HepG2 (cell line): ENCODE data around the gene ABTB2. TPM values are rescaled to one million over a fixed set of nuclear protein-coding genes. Genes with fewer than 3 reads are reported as not detected.

Experiments used
- ATF2 ChIP-seq: sonication (generic); formaldehyde crosslinking; IDR thresholded peaks from 2 replicates; pipeline ENCODE4 v1.4.0; 2020; ENCODE audit warnings: missing genetic modification reagents
- CHCHD3 ChIP-seq: sonication (generic); formaldehyde crosslinking; IDR thresholded peaks from 2 replicates; pipeline ENCODE4 v1.8.0; 2022; ENCODE audit warnings: mild to moderate bottlenecking, missing genetic modification reagents, moderate library complexity
- FOXA3 ChIP-seq: IDR thresholded peaks from 2 replicates; pipeline ENCODE4 v1.6.1; 2016; ENCODE audit warnings: missing genetic modification reagents, missing compliant biosample characterization
- HOMEZ ChIP-seq: IDR thresholded peaks from 2 replicates; pipeline ENCODE4 v1.6.1; 2016; ENCODE audit warnings: low read depth
- MAFK ChIP-seq, 2 experiments: IDR thresholded peaks in 1 of 2; conservative IDR thresholded peaks in 1 of 2; 2 replicates each; pipeline ENCODE4 v1.6.1; 2011; ENCODE audit warnings: improper control_type of control experiment in 2 of 2, low read length in 2 of 2
- MTF2 ChIP-seq: sonication (generic); formaldehyde crosslinking; IDR thresholded peaks from 2 replicates; pipeline ENCODE4 v1.5.0; 2020; ENCODE audit warnings: missing genetic modification reagents, borderline replicate concordance
- NCOR1 ChIP-seq: fragments of 200-600 bp; sonication (generic); IDR thresholded peaks from 2 replicates; pipeline ENCODE4 v1.7.0; 2017; ENCODE audit warnings: antibody characterized with exemption, low read length, borderline replicate concordance
- YY1 ChIP-seq: IDR thresholded peaks from 2 replicates; pipeline ENCODE4 v1.6.1; 2011; ENCODE audit warnings: low read length, low read depth, moderate library complexity, mild to moderate bottlenecking; ENCODE audit not compliant: insufficient read depth, insufficient replicate concordance
- ZC3H4 ChIP-seq: sonication (generic); formaldehyde crosslinking; IDR thresholded peaks from 2 replicates; pipeline ENCODE4 v1.4.0; 2020; ENCODE audit warnings: missing genetic modification reagents, borderline replicate concordance
- ZKSCAN1 ChIP-seq: fragments of 150-350 bp; IDR thresholded peaks from 2 replicates; pipeline ENCODE4 v1.6.1; 2014; ENCODE audit warnings: low read length
- ZNF256 ChIP-seq: sonication (generic); formaldehyde crosslinking; conservative IDR thresholded peaks from 2 replicates; pipeline ENCODE4 v1.4.0; 2020; ENCODE audit warnings: missing genetic modification reagents
- ZNF607 ChIP-seq: sonication (generic); formaldehyde crosslinking; IDR thresholded peaks from 2 replicates; pipeline ENCODE4 v1.5.1; 2020; ENCODE audit warnings: missing genetic modification reagents, mild to moderate bottlenecking, borderline replicate concordance
- ZNF883 ChIP-seq: sonication (generic); formaldehyde crosslinking; IDR thresholded peaks from 2 replicates; pipeline ENCODE4 v1.5.1; 2020; ENCODE audit warnings: mild to moderate bottlenecking, missing genetic modification reagents; ENCODE audit errors: not compliant biosample characterization
- polyA plus RNA-seq, 8 experiments: library from polyadenylated mRNA; depleted of rRNA in 3 of 8; stranded (reverse) in 7 of 8; unstranded in 1 of 8; fragments of >200 nt; fragmentation: Illumina TruSeq in 4 of 8; extraction: Trizol in 4 of 8; gene quantifications; 2 replicates each; pipeline versions ENCODE4 v1.2.1 to v1.2.3, GENCODE V29; 2011 to 2016; ENCODE audit warnings: low read depth in 4 of 8, missing spikeins in 1 of 8, mixed read lengths in 1 of 8; ENCODE audit not compliant: insufficient read depth in 1 of 8
- total RNA-seq, 5 experiments: library from RNA; depleted of rRNA; stranded (reverse); fragments of >200 nt; fragmentation: Illumina TruSeq; extraction: Trizol; gene quantifications; 2 replicates each; pipeline ENCODE4 v1.2.3, GENCODE V29; 2016; ENCODE audit warnings: low read depth in 1 of 5
- TF ChIP-seq, protein P1 (sequence below): IDR thresholded peaks from 2 replicates; pipeline ENCODE4 v1.6.1; 2016; ENCODE audit warnings: missing biosample characterization, missing genetic modification reagents, low read depth
- TF ChIP-seq, protein P2 (sequence below): sonication (generic); formaldehyde crosslinking; IDR thresholded peaks from 2 replicates; pipeline ENCODE4 v1.8.0; 2022; ENCODE audit warnings: mild to moderate bottlenecking, missing genetic modification reagents, moderate library complexity
- TF ChIP-seq, protein P3 (sequence below): sonication (generic); formaldehyde crosslinking; IDR thresholded peaks from 2 replicates; pipeline ENCODE4 v1.4.0; 2020; ENCODE audit warnings: missing genetic modification reagents, borderline replicate concordance

ABTB2 gene
- total and polyA plus RNA-seq, 2 of the 13 experiments (the other 11 are each of a cell fraction or from before 2014, with no cell fraction given), result 5.1 to 15.4 TPM

DNA sequence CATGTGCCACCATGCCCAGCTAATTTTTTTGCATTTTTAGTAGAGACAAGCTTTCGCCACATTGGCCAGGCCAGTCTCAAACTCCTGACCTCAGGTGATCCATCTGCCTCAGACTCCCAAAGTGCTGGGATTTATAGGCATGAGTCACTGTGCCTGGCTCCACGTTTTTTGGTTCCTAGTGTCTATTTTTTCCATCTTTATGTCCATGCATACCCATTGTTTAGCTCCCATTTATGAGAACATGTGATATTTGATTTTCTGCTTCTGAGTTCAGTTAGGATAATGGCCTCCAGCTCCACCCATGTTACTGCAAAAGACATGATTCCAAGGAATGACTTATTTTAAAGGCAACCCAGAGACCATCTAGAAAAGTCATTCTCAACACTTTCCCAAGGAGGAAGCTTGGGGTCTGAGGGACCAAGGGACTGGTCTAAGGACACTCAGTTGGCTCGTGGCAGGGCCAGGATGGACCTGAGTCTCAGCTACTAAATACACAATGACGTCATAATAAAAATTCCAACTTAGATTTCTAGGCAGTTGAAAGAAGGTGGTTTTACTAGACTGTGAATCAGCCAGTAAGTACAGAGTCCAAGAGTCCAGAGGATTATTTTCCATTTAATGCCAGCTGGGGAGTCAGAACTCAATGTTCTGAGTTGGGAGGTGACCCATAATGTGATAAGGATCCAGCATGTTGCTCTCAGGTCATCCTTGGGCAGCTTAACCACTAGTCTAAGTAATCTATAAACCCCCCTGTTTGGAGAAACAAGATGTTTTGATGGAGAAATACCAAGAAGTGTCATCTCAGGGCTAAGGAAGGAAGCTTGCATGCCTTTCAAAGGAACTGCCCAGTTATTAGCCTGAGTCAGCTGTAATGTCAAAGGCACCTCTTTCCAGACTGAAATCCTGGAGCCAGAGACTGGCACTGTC, 39.4 kb downstream of the ABTB2 start (continued):
- TF ChIP-seq, protein P1, sequence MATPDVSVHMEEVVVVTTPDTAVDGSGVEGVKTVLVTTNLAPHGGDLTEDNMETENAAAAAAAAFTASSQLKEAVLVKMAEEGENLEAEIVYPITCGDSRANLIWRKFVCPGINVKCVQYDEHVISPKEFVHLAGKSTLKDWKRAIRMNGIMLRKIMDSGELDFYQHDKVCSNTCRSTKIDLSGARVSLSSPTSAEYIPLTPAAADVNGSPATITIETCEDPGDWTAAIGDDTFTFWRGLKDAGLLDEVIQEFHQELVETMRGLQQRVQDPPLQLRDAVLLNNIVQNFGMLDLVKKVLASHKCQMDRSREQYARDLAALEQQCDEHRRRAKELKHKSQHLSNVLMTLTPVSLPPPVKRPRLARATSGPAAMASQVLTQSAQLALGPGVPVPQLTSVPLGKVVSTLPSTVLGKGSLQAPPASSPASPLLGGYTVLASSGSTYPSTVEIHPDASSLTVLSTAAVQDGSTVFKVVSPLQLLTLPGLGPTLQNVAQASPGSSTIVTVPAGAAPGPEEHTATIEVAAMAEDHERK, result no peak
- TF ChIP-seq, protein P2, sequence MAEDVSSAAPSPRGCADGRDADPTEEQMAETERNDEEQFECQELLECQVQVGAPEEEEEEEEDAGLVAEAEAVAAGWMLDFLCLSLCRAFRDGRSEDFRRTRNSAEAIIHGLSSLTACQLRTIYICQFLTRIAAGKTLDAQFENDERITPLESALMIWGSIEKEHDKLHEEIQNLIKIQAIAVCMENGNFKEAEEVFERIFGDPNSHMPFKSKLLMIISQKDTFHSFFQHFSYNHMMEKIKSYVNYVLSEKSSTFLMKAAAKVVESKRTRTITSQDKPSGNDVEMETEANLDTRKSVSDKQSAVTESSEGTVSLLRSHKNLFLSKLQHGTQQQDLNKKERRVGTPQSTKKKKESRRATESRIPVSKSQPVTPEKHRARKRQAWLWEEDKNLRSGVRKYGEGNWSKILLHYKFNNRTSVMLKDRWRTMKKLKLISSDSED (CRISPR knock-in tag), result no peak
- TF ChIP-seq NCOR1 (peak; percentile 42; the same call in 1 of the 2 replicates), ZNF607 (CRISPR knock-in tag) (no peak), ZNF256 (CRISPR knock-in tag) (no peak), MAFK (conservative IDR thresholded peaks at IDR 0.05 in 1 of 2, IDR thresholded peaks at IDR 0.05 in 1 of 2; ENCODE audit: low read length in 2 of 2) (peak; percentile 51 to 70; a peak in 3 of 4 replicates), ZKSCAN1 (no peak), ZNF883 (CRISPR knock-in tag) (no peak), ZC3H4 (CRISPR knock-in tag) (no peak), FOXA3 (peak; percentile 23; the same call in 1 of the 2 replicates), MTF2 (CRISPR knock-in tag) (no peak), CHCHD3 (no peak), HOMEZ (CRISPR knock-in tag) (peak; percentile 17; the same call in 1 of the 2 replicates), ATF2 (CRISPR knock-in tag) (peak; percentile 74; the same call in 1 of the 2 replicates), YY1 (no peak)
- TF ChIP-seq, protein P3, sequence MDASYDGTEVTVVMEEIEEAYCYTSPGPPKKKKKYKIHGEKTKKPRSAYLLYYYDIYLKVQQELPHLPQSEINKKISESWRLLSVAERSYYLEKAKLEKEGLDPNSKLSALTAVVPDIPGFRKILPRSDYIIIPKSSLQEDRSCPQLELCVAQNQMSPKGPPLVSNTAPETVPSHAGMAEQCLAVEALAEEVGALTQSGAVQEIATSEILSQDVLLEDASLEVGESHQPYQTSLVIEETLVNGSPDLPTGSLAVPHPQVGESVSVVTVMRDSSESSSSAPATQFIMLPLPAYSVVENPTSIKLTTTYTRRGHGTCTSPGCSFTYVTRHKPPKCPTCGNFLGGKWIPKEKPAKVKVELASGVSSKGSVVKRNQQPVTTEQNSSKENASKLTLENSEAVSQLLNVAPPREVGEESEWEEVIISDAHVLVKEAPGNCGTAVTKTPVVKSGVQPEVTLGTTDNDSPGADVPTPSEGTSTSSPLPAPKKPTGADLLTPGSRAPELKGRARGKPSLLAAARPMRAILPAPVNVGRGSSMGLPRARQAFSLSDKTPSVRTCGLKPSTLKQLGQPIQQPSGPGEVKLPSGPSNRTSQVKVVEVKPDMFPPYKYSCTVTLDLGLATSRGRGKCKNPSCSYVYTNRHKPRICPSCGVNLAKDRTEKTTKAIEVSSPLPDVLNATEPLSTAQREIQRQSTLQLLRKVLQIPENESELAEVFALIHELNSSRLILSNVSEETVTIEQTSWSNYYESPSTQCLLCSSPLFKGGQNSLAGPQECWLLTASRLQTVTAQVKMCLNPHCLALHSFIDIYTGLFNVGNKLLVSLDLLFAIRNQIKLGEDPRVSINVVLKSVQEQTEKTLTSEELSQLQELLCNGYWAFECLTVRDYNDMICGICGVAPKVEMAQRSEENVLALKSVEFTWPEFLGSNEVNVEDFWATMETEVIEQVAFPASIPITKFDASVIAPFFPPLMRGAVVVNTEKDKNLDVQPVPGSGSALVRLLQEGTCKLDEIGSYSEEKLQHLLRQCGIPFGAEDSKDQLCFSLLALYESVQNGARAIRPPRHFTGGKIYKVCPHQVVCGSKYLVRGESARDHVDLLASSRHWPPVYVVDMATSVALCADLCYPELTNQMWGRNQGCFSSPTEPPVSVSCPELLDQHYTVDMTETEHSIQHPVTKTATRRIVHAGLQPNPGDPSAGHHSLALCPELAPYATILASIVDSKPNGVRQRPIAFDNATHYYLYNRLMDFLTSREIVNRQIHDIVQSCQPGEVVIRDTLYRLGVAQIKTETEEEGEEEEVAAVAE (CRISPR knock-in tag), result no peak
